Measurements from ENCODE around the gene YIPF2.

YIPF2 gene

DNA sequence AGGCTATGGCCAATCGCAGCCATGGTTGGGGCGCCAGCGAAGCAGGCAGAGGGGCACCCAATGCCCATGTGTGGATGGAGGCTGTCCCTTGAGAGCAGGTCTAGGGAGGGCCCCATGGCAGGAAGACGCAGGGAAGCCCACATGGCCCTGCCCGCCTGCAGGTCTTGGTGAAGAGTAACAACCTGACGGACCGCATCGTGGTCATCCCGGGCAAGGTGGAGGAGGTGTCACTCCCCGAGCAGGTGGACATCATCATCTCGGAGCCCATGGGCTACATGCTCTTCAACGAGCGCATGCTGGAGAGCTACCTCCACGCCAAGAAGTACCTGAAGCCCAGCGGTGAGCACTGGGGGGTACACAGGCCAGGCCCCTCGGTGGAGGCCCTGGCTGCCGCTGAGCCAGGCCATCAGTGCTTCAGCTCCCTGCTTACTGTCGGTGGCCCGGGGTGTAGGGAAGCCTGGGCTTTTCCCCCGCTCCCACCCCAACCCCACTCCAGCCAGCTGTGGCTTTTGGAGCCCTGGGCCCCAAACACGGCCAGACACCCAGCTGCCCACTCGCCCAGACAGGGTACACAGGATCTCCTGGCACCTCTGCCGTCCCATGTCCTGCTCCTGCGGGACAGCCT is 14.6 kb downstream of the YIPF2 start:
- no peak for FAIRE-seq
- DNase-seq (ENCODE audit: extremely low spot score, insufficient read length, low read depth), result no peak

DNA sequence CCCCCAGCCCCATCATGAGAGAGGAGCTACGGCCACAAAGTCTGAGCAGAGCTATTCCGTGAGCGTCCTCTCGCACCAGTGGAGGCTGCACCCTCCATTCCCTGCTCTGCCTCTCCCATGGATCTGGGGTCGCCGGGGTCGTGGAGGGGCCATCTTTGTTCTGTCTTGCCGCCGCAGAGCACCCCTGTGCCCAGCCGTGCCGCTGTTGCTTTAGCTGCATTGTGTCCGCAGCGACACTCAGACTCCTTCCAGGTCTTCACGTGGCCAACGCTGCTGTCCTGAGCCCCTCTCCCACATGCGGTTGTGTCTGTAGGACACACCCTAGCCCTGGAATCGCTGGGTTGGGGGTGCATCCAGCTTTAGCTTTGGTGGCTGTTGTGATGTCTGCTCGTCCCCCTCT is 15.8 kb downstream of the YIPF2 start:
- FAIRE-seq, result no peak

DNA sequence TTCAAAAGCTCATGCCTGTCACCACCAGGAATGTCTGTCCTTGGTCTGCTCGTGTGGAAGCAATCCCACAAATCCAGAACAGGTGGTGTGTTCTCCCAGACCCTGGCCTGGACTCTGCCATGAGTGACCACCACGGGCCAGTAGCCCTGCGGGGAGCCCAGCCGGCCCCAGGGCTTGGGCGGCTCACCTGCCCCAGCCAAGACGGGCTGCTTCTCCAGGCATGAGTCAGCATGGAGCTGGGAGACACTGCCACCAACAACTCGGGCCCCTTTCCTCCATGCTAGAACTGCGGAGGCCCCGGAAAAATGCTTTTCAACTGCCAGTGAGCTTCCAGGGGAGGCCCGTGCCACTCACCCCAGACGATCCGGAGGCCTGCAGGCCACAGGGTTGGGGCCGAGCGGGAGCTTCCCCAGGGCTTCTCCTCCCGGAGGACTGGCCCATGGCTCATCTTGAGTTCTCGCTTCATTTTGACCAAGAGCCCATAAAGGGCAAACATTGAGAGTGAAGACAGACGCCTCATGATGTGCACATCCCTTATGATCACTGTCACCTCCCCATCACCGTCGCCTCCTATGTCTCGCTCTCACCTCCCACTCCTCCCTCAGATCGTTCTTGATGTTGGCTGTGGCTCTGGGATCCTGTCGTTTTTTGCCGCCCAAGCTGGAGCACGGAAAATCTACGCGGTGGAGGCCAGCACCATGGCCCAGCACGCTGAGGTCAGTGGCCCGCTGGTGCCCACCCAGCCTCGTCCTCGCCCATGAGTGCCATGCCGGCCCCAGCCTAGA is 16.7 kb downstream of the YIPF2 start:
- DNase-seq (ENCODE audit: extremely low spot score, insufficient read length, low read depth) (no peak), FAIRE-seq (no peak)

More for the DNA sequence above, 15.8 kb downstream of the YIPF2 start:
- no peak for DNase-seq (ENCODE audit: extremely low spot score, insufficient read length, low read depth)

DNA sequence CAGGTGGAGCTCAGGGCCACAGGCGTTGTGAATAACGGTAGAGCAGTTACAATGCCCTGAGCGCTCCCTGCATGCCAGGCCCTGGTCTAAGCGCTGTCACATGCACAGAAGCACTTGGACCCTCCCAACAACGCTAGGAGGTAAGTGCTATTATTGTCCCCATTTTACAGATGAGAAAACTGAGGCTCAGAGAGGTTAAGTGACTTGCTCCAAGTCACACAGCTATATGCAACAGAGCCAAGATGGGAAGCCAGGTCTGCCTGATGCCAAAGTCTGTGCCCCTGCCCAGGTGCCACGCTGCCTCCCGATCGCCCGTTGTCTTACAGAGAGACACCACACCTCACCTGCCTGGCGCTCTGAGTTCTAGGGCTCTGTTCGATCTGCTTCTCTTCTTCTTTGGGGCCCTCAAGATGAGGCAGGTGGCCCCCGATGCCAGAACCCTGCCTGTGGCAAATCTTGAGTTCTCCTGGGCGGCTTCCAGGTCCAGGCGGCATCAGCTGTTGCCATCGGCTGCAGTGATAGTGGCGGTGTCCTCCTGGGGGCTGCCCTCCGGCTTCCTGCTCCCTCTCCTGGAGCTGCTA is 20.0 kb downstream of the YIPF2 start:
- DNase-seq (ENCODE audit: extremely low spot score, insufficient read length, low read depth) (no peak), FAIRE-seq (no peak)

DNA sequence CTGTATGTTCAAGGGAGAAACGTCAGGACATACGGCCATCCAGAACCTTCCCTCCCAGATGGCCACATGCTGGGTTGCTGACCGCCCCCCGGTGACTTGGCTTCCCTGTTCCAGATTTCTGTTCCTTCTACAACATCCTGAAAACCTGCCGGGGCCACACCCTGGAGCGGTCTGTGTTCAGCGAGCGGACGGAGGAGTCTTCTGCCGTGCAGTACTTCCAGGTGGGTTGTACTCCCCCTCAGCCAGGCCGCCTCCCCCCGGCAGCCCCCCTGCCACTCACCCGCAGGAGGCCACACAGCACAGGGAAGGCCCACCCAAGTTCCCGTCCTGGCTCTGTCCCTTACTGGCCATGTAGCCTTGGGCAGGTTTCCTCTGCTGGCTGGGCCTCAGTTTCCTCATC is 20.5 kb downstream of the YIPF2 start:
- no peak for FAIRE-seq
- DNase-seq (ENCODE audit: extremely low spot score, insufficient read length, low read depth), result no peak

DNA sequence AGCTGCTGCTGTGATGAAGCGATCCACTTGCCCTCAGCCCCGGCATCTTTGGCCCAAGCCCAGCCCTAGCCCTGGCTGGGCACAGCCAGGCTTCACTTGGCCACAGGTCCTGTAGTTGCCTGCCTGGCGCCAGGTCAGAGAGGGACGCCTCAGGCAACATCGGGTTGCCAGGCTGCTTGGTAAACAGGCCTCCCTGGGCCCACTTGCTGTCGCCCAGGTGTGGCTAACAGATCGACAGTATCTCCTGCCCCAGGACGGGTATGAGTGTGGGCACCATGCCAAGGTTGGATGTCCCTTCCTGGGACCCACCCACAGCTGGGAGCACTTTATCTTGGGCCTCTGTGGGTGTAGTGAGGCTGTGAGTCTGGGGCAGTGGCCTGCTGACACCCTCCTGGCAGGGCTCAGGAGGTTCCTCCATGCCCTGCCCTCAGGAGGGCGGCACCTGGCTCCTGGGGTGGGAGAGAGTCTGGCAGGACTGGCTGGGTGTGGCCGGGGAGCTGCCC is 29.2 kb downstream of the YIPF2 start:
- FAIRE-seq (no peak), DNase-seq (ENCODE audit: extremely low spot score, insufficient read length, low read depth) (no peak)

DNA sequence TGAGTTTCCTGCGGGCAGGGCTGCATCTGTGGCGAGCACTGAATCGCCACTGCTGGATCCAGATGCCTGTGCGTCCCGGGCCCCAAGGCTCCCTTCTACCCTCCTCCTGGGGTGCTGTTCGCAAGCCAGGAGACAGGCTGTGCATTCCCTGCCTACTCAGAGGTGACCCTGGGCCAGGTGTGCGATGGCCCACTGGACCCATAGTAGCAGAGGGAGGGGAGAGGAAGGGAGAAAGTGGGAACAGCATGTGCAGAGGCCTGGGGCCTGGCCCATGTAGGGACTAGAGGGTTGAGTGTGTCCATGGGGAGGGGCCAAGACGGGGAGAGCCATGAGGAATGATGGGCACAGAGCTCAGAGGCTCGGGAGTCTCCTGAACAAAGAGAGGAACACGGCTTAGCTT is 29.8 kb downstream of the YIPF2 start:
- FAIRE-seq (no peak), DNase-seq (ENCODE audit: extremely low spot score, insufficient read length, low read depth) (no peak)

DNA sequence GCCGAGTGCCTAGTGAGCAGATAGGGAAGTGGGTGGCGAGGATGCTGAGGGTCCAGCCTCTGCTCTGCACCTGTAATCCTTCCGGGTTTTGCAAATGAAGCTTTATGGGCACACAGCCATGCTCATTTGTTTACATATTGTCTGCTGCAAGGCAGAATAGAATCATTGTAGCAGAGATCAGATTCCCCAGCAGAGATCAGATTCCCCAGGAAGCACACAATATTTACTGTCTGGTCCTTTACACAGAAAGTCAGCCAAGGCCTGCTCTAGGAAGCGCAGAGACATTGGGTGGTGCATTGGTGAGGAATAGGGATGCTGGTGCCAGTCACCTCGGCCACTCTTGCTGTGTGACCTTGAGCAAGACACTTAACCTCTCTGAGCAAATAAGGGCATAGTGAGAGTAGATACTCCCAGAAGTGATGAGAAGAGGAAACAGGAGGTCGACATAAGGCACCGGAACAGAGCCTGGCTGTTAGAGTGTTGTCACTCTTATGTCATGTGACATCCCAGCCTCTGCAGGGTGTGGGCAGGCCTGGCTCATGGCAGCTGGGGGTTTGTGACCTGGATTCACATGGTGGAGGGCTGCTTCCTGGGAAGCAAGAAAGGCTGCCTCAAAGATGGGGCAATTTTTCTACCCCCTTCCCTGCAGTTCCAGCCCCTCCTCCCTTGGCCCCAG is 31.4 kb downstream of the YIPF2 start:
- FAIRE-seq, result no peak
- no peak for DNase-seq (ENCODE audit: extremely low spot score, insufficient read length, low read depth)

DNA sequence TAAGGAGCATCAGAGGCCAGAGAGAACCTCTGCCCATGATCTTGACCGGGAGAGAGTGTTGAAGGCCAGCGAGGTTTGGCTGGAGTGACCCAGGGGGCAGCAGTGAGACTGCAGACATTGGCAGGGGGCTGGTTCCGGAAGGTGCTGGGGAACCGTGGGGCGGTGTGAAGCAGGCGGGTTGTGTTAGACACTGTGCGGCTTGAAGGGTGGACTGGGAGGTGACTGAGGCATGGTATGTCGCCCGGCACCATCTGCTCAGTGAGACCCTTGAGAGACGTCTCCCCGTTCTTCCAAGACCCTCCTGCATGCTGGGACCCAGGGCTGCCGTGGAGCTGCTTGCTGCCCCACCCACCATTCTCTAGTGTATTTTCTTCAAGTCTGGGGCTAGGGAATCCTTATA is 32.5 kb downstream of the YIPF2 start:
- DNase-seq (ENCODE audit: extremely low spot score, insufficient read length, low read depth), result no peak
- no peak for FAIRE-seq

DNA sequence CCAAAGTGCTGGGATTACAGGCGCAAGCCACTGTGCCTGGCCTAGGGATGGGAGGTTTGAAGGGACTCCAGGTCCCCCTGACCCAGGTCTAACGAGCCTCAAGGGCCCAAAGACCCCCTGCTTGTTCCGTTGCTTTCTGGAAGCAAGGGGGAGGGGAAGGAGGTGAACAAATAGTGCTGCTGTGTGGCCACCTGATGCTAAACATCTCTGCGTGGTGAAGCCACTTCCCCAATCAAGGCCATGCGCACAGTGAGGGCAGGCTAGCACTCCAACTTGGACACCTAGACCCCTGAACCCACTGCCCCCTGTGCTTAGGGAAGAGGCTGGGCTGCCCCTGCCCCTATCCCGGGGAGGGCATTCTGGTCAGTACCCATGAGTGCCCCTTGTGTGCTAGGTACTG is 33.1 kb downstream of the YIPF2 start:
- FAIRE-seq (no peak), DNase-seq (ENCODE audit: extremely low spot score, insufficient read length, low read depth) (no peak)

DNA sequence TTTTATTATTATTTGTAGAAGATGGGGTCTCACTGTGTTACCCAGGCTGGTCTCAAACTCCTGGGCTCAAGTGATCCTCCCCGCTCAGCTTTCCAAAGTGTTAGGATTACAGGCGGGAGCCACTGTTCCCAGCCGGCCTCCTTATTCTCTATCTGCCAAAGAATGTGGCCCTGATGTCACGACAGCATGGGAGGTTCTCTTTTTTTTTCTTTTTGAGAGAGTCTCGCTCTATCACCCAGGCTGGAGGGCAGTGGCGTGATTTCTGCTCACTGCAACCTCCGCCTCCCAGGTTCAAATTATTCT is 33.6 kb downstream of the YIPF2 start:
- FAIRE-seq (no peak), DNase-seq (ENCODE audit: extremely low spot score, insufficient read length, low read depth) (no peak)

DNA sequence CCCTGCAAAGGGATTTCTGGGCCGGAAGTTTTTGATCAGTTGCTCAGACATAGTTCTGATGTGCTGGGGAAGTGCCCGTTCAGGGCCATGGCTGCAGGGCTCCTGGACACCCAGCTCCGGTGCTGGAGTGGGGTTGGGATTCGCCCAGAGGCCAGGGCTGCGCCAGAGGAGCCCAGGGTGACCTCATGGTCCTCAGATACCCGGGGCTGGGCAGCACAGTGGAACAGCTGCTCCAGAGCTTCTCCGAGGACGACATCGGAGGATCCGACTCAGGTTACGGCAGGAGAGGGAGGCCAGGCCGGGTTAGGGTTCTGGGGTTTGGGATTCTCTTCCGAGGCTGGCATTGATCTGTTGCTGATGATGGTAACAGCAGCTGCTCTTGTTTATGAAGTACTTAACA is 36.2 kb downstream of the YIPF2 start:
- DNase-seq (ENCODE audit: extremely low spot score, insufficient read length, low read depth) (no peak), FAIRE-seq (no peak)

DNA sequence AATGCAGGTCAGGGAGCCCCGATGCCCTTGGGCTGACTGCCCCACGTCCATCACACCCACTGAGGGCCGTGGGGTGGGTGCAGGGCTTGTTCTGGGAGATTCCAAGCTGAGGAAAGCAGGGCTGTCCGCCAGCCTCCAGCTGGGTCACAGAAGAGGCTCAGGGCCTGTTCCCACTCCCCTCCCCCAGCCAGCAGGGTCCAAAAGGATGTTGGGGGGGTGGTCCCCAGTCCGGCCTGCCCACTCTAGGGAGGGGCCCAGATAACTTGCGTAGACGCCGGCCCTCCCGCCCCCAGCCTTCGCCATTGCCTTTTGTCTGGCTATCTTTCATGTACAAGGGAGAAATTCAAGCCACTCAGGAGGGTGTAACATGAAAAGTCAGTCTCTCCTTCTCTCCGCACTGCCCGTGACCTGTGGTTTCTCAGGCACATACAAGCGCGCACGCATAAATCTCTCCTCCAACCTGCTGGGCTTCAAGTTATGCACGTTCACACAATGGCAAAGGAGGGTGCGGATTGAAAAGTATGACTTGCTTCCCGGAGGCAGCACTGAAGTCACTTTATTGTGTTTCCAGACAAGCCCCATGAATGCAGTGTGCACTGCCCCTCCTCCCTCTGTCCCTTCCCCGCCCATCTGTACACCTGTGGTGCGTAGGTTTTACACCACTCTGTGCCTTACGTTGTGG is 36.9 kb downstream of the YIPF2 start:
- FAIRE-seq, result no peak
- no peak for DNase-seq (ENCODE audit: extremely low spot score, insufficient read length, low read depth)

DNA sequence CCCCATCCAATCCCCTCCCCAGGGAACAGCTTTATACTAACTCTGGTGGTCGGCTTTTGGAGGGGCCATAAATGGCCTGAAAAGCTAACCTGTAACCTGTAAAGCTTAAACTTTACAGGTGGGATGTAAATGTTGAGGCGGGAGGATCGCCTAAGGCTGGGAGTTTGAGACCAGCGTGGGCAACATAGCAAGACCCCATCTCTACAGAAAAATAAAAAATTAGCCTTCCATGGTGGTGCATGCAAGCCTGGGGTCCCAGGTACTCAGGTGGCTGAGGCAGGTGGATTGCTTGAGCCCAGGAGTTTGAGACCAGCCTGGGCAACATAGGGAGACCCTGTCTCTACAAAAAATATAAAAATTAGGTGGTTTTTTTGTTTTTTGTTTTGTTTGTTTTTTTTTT is 38.6 kb downstream of the YIPF2 start:
- FAIRE-seq, result no peak
- no peak for DNase-seq (ENCODE audit: extremely low spot score, insufficient read length, low read depth)

DNA sequence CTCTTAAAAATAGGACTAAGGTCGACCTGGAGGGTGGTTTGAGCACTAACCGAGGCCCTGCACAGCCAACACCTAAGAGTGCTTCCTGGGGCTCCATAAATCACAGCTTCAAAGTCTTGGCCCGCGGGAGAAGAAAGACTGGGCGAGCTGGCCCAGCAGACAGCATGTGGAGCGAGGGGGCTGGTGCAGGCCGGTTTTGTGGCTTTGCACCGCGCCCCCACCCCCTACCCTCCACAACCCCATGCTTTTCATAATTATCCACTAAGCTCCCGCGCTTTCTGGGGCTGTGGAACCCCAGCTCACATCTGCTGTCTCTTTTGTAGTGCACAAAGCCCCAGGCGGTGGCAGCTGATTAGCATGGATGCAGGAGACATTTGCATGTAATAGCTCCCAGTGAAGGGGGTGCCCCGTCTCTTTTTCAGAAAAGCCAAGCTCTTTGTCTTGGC is 40.0 kb downstream of the YIPF2 start:
- no peak for FAIRE-seq

DNA sequence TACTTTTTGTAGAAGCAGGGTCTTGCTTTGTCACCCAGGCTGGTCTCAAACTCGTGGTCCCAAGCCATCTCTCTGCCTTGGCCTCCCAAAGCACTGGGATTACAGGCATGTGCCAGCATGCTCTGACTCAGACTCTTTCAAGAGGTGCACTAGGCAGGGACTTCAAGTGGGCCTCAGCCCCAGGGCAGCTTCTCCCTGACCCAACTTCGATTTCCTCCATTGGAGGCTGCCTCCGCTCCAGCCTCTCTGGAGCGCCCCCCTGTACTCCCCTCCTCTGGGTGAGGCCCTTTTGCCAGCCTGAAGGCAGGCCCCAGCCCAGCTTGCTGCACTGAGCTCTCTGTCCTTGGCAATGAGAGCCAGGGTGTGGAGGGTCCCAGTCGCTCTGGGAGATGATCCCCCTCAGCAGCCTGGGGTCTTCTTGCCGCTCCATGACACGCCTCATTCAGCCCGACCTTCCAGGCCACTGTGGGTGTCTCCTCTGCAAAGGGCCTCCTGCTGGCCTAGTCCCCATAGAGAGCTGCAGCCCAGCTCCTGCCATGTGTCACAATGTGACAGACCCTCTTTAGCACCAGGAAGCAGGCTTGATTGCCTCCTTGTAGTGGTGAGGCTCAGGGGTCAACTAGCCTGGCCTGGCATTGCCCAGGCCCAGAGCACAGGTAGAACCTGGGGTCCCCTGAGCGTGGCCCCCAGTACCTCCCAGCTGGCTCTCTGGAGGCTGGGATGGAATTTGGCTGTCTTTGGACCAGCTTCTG is 40.6 kb downstream of the YIPF2 start:
- FAIRE-seq, result no peak
- no peak for DNase-seq (ENCODE audit: extremely low spot score, insufficient read length, low read depth)

More for the DNA sequence above, 40.0 kb downstream of the YIPF2 start:
- DNase-seq (ENCODE audit: extremely low spot score, insufficient read length, low read depth), result no peak

DNA sequence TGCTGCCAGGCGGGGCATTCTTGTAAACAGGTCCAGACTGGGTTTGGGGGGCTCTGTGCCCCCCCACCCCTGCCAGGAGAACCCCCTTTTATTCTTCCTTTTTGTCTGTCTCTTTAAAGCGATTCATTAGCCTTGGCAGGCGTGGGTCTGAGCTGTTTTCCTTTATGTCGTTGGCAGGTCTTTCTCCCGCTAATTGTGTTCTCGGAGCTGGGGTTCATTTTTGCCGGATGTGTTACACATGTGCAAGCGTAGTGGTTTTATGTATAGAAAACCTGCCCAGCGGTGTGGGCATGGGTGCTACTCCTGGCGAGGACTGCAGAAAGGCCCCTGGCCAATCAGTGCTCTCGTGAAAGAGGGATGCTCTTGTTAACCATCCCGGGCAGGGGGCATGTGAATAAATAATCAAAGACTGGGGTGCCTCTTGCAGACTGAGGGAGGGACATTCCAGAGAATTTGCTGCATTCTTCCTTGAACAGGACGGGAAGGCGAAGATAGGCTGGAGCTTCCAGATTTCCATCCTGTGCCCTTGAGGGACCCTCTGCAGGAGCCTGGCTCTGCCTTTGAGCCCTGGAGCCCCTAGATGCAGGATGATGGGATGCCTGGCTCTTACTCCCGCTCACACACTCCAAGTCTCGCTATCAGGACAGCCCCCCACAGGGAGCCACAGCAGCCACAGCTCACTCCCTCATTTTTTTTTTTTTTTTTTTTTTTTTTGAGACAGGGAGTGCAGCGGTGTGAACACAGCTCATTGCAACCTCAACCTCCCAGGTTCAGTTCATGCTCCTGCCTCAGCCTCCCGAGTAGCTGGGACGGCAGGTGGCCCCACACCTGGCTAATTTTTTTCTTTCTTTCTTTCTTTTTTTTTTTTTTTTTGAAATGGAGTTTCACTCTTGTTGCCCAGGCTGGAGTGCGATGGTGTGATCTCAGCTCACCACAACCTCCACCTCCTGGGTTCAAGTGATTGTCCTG is 43.0 kb downstream of the YIPF2 start:
- FAIRE-seq (no peak), DNase-seq (ENCODE audit: extremely low spot score, insufficient read length, low read depth) (no peak)

DNA sequence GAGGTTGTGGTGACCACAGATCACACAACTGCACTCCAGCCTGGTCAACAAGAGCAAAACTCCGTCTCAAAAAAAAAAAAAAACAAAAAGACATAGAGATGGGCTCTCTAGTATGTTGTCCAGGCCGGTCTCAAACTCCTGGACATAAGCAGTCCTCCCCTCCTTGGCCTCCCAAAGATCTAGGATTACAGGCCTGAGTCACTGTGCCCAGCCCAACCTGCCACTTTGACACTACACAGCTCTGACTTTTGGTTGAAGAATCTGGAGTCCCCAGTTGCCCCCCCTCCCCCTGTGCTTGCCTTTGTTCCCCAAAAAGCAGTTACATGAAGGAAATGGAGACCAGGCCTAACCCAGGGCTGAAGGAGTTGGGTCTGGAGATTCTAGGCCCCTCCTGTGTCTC is 44.2 kb downstream of the YIPF2 start:
- DNase-seq (ENCODE audit: extremely low spot score, insufficient read length, low read depth) (no peak), FAIRE-seq (no peak)

DNA sequence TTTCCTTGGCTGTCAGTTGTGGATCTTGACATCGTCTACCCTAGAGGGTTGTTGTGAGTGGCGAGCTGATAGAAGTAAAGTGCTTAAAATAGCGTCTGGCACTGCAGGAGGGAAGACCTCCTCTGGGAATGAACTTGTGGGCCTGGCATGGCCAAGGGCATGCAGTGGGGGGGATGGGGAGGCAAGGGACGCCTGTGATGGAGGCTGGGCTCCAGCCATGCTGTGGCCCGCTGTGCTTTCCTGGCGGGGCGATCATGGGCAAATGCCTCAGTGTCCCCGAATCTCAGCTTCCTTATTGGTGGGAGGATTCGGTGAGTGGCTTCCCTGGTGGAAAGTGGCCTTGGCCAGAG is 46.4 kb downstream of the YIPF2 start:
- DNase-seq (ENCODE audit: extremely low spot score, insufficient read length, low read depth), result no peak
- FAIRE-seq, result no peak

Data from GM18507 (cell line).